Neural crest cell (in vitro differentiated cells): ENCODE measurements around the gene ILDR2. TPM values are rescaled to one million over a fixed set of nuclear protein-coding genes. Genes with fewer than 3 reads are reported as not detected.

Experiments
- DNase-seq: peaks from one replicate; pipeline ENCODE4 v3.0.0; 2021; ENCODE audit warnings: low read depth, mixed read lengths, low spot score
- H3K27ac Mint-ChIP-seq: one replicate; pipeline ENCODE4 v1.8.0; 2021; ENCODE audit warnings: mild to moderate bottlenecking, mixed read lengths; ENCODE audit not compliant: unreplicated experiment
- H3K27me3 Mint-ChIP-seq: 2 replicates; pipeline ENCODE4 v1.8.0; 2021; ENCODE audit warnings: low read depth, mild to moderate bottlenecking, mixed read lengths
- H3K36me3 Mint-ChIP-seq: 2 replicates; pipeline ENCODE4 v1.8.0; 2021; ENCODE audit warnings: low read depth, mild to moderate bottlenecking, mixed read lengths
- H3K4me1 Mint-ChIP-seq: 2 replicates; pipeline ENCODE4 v1.8.0; 2021; ENCODE audit warnings: mixed read lengths
- H3K4me3 Mint-ChIP-seq: one replicate; pipeline ENCODE4 v1.8.0; 2021; ENCODE audit warnings: mild to moderate bottlenecking, mixed read lengths
- H3K9me3 Mint-ChIP-seq: 2 replicates; pipeline ENCODE4 v1.8.0; 2021; ENCODE audit warnings: mixed read lengths
- CTCF ChIP-seq: fragments of 200-600 bp; sonication (generic); conservative IDR thresholded peaks from 2 replicates; pipeline ENCODE4 v1.5.0; 2021; ENCODE audit warnings: antibody characterized with exemption, mild to moderate bottlenecking
- total RNA-seq: library from RNA; stranded (reverse); gene quantifications from 2 replicates; pipeline ENCODE4 v1.2.1, GENCODE V29; 2021

Gene ILDR2
- total RNA-seq, 1 donor from 2014 or later: 30.3 TPM

- peaks cover 27% of the 10 kb centered on the region for H3K36me3 Mint-ChIP-seq
- H3K9me3 Mint-ChIP-seq: peaks cover 3% of the 10 kb centered on the region
- H3K27me3 Mint-ChIP-seq: peaks cover 20% of the 10 kb centered on the region
- DNase-seq: no peak
- no peak overlapping the region for H3K4me3 Mint-ChIP-seq
- H3K4me1 Mint-ChIP-seq: peaks cover 15% of the 10 kb centered on the region
- TF ChIP-seq CTCF: no peak
- no peak overlapping the region for H3K27ac Mint-ChIP-seq
Observed at GRCh38 chr1:166924823-166925541, 50.4 kb downstream of the ILDR2 start.

GRCh38 chr1:166920561-166921475, 54.5 kb downstream of the ILDR2 start:
- Mint-ChIP-seq H3K4me3 (no peak overlapping the region), H3K27ac (no peak overlapping the region), H3K27me3 (peaks cover 22% of the 10 kb centered on the region), H3K36me3 (peaks cover 26% of the 10 kb centered on the region), H3K4me1 (peaks cover 17% of the 10 kb centered on the region), H3K9me3 (no peaks in the 10 kb centered on the region)
- no peak for TF ChIP-seq CTCF
- peak; percentile 14 for DNase-seq

- H3K27ac Mint-ChIP-seq: no peak overlapping the region
- DNase-seq: no peak
- H3K27me3 Mint-ChIP-seq: peaks cover 22% of the 10 kb centered on the region
- no peak overlapping the region for H3K4me3 Mint-ChIP-seq
- peaks cover 12% of the 10 kb centered on the region for H3K4me1 Mint-ChIP-seq
- no peak for TF ChIP-seq CTCF
- peaks cover 22% of the 10 kb centered on the region for H3K36me3 Mint-ChIP-seq
- no peaks in the 10 kb centered on the region for H3K9me3 Mint-ChIP-seq
Observed at GRCh38 chr1:166918956-166919316, 56.4 kb downstream of the ILDR2 start.

GRCh38 chr1:166918088-166918955, 57.0 kb downstream of the ILDR2 start:
- Mint-ChIP-seq H3K4me1 (peaks cover 12% of the 10 kb centered on the region), H3K36me3 (peaks cover 25% of the 10 kb centered on the region), H3K27me3 (peaks cover 22% of the 10 kb centered on the region), H3K4me3 (no peak overlapping the region), H3K9me3 (no peaks in the 10 kb centered on the region), H3K27ac (peak overlapping the region; percentile 63)
- TF ChIP-seq CTCF: no peak
- DNase-seq: no peak

GRCh38 chr1:166915941-166916340, 59.4 kb downstream of the ILDR2 start:
- no peak for TF ChIP-seq CTCF
- H3K27ac Mint-ChIP-seq: no peak overlapping the region
- no peak overlapping the region for H3K4me3 Mint-ChIP-seq
- H3K27me3 Mint-ChIP-seq: peaks cover 7% of the 10 kb centered on the region
- H3K36me3 Mint-ChIP-seq: peaks cover 33% of the 10 kb centered on the region
- peaks cover 7% of the 10 kb centered on the region for H3K9me3 Mint-ChIP-seq
- peaks cover 12% of the 10 kb centered on the region for H3K4me1 Mint-ChIP-seq
- no peak for DNase-seq
